C4-2B (cell line): ENCODE data around the gene KIAA1549.

Experiments
- ZFX ChIP-seq: fragments of 450-650 bp; IDR thresholded peaks from 2 replicates; pipeline ENCODE4 v1.6.1; 2017
- TF ChIP-seq, protein P1 (sequence below): fragments of 450-650 bp; conservative IDR thresholded peaks from 2 replicates; pipeline ENCODE4 v1.5.1; 2017; ENCODE audit warnings: mild to moderate bottlenecking

GRCh38 chr7:138876326-138876725 is 104.9 kb downstream of the KIAA1549 start:
- TF ChIP-seq, protein P1, sequence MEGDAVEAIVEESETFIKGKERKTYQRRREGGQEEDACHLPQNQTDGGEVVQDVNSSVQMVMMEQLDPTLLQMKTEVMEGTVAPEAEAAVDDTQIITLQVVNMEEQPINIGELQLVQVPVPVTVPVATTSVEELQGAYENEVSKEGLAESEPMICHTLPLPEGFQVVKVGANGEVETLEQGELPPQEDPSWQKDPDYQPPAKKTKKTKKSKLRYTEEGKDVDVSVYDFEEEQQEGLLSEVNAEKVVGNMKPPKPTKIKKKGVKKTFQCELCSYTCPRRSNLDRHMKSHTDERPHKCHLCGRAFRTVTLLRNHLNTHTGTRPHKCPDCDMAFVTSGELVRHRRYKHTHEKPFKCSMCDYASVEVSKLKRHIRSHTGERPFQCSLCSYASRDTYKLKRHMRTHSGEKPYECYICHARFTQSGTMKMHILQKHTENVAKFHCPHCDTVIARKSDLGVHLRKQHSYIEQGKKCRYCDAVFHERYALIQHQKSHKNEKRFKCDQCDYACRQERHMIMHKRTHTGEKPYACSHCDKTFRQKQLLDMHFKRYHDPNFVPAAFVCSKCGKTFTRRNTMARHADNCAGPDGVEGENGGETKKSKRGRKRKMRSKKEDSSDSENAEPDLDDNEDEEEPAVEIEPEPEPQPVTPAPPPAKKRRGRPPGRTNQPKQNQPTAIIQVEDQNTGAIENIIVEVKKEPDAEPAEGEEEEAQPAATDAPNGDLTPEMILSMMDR, result no peak
- no peak for TF ChIP-seq ZFX
